COLO668 (cell line): ENCODE measurements around the gene TIMM44.
A peak's percentile ranks its signal among the peaks of the same experiment; 100 is the strongest.

ENCODE experiments used
- DNase-seq: peaks from one replicate; lab custom pipeline; 2025; ENCODE audit not compliant: unreplicated experiment; lab: John Stamatoyannopoulos, UW

TIMM44 gene

GRCh38 chr19:7915250-7916102 lies 28.0 kb downstream of the TIMM44 start:
- DNase-seq, result no peak

- DNase-seq, result no peak
These were observed 28.8 kb downstream of the TIMM44 start, which contains the start of gene TGFBR3L for GRCh38 chr19:7914598-7915045. Gene TGFBR3L (plus strand): TSS chr19:7914830.

GRCh38 chr19:7914099-7914498 lies 29.4 kb downstream of the TIMM44 start:
- DNase-seq, result no peak

GRCh38 chr19:7913652-7914051 lies 29.8 kb downstream of the TIMM44 start:
- no peak for DNase-seq

- no peak for DNase-seq
These were observed 30.5 kb downstream of the TIMM44 start for GRCh38 chr19:7912697-7913564.

GRCh38 chr19:7912144-7912696 lies 31.2 kb downstream of the TIMM44 start:
- DNase-seq, result no peak

GRCh38 chr19:7911508-7912143 lies 31.8 kb downstream of the TIMM44 start:
- DNase-seq, result no peak

GRCh38 chr19:7910321-7911161 lies 32.9 kb downstream of the TIMM44 start:
- DNase-seq, result no peak

- DNase-seq, result no peak
These were observed 33.9 kb downstream of the TIMM44 start for GRCh38 chr19:7909471-7910067.

- DNase-seq, result no peak
These were observed 34.6 kb downstream of the TIMM44 start for GRCh38 chr19:7908742-7909461.

- no peak for DNase-seq
These were observed 35.3 kb downstream of the TIMM44 start for GRCh38 chr19:7908078-7908699.

- no peak for DNase-seq
These were observed 35.9 kb downstream of the TIMM44 start for GRCh38 chr19:7907544-7907943.

GRCh38 chr19:7907122-7907521 lies 36.3 kb downstream of the TIMM44 start:
- no peak for DNase-seq

GRCh38 chr19:7905859-7906258 lies 37.6 kb downstream of the TIMM44 start:
- no peak for DNase-seq

GRCh38 chr19:7905268-7905667 lies 38.2 kb downstream of the TIMM44 start:
- DNase-seq, result no peak

- DNase-seq, result peak; percentile 71
These were observed 39.1 kb downstream of the TIMM44 start for GRCh38 chr19:7904074-7905020.

GRCh38 chr19:7903244-7904073 lies 40.0 kb downstream of the TIMM44 start, which contains the start of gene MAP2K7:
Gene MAP2K7 (plus strand): TSS chr19:7903877. CDS start chr19:7903945, 68 bp downstream.
- peak; percentile 99 for DNase-seq
